GM12865 (cell line): ENCODE data around the gene BMP2K.
A peak's percentile ranks its signal among the peaks of the same experiment; 100 is the strongest.

Source experiments
- DNase-seq: peaks from one replicate; pipeline ENCODE4 v3.0.0; 2010; ENCODE audit warnings: low read depth
- H3K4me3 ChIP-seq: 2 replicates; pipeline ENCODE4 v1.5.1; 2011; ENCODE audit warnings: mild to moderate bottlenecking, low read depth, low read length, control low read depth
- CTCF ChIP-seq: IDR thresholded peaks from 2 replicates; pipeline ENCODE4 v1.5.1; 2011; ENCODE audit warnings: low read length, control low read depth, low read depth, inconsistent platforms; ENCODE audit not compliant: insufficient read depth; ENCODE audit errors: missing control alignments

Gene BMP2K

DNA sequence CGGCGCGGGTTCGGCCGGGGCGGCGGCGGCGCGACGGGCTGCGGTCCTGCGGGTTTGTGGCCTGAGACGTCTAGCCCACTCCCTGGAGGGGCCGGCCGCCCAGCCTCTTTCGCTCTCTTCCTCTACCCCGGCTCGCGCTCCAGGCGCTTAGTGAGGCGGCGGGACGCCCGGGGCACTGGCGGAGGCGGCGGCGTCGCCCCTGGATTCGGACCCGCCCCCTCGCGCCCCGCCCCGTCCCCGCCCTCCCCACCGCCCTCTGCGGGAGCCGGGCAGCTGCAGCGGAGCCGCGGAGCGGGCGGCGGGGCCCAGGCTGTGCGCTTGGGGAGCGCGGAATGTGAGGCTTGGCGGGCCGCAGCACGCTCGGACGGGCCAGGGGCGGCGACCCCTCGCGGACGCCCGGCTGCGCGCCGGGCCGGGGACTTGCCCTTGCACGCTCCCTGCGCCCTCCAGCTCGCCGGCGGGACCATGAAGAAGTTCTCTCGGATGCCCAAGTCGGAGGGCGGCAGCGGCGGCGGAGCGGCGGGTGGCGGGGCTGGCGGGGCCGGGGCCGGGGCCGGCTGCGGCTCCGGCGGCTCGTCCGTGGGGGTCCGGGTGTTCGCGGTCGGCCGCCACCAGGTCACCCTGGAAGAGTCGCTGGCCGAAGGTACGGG lies at the start of gene BMP2K:
Gene BMP2K, plus strand, starts transcription at position 272 of the 650 bp plus-strand sequence. Its CDS starts 194 bp downstream, at position 466.
- peak; percentile 86 for DNase-seq
- H3K4me3 ChIP-seq, result peak within 1 kb of the TSS; percentile 90
- no peak for TF ChIP-seq CTCF

DNA sequence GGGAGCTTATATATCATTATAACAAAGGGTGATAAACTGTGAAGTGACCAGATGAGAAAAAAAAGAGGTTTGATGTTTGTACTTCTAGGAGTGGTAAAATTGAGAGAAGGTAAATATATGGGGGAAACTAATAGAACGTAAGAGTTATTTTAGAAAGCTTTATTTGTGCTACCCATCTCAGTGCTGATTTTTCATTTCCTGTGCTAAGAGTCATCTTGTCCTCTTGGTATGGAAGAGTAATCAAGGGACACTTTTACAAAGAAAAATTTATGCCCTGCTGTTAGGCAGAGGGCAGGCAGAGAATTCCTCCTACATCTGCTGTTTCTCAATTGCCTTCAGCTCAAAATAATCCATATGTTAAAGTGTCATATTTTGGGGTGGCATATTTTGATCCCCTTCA lies 49.6 kb upstream of the BMP2K start:
- no peak for DNase-seq
- no peak for TF ChIP-seq CTCF
- no peak overlapping the region for H3K4me3 ChIP-seq

DNA sequence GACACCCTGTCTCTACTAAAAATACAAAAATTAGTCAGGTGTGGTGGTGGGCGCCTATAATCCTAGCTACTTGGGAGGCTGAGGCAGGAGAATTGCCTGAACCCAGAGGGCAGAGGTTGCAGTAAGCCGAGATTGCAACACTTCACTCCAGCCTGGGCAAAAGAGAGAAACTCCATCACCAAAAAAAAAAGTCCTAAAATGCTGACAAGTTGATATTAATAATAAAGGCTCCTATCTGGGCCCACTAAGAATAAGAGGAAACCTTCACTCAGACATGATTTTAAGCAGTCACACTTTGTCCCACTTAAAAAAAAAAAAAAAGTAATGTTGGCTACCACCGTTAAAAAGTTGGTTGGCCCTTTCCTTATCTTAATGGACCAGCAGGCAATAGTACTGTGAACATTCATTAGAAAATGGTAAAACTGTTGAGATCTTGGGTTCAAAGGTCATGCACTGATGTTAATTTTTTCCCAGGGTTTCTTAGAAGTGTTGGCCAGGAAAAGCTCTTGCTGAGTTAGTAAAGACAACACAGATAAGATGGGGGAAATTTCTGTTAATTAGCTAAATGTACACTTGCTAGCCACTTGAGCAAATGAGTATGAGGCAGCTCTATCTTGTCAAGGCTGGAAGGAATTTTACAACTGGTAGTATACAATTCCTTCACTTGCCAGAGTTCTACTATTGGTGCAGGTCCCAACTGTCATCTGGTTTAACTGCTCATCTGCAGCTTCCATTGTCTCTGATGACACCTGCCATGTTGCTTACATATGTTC lies 43.6 kb upstream of the BMP2K start:
- no peak for DNase-seq
- no peak overlapping the region for H3K4me3 ChIP-seq
- TF ChIP-seq CTCF, result no peak

DNA sequence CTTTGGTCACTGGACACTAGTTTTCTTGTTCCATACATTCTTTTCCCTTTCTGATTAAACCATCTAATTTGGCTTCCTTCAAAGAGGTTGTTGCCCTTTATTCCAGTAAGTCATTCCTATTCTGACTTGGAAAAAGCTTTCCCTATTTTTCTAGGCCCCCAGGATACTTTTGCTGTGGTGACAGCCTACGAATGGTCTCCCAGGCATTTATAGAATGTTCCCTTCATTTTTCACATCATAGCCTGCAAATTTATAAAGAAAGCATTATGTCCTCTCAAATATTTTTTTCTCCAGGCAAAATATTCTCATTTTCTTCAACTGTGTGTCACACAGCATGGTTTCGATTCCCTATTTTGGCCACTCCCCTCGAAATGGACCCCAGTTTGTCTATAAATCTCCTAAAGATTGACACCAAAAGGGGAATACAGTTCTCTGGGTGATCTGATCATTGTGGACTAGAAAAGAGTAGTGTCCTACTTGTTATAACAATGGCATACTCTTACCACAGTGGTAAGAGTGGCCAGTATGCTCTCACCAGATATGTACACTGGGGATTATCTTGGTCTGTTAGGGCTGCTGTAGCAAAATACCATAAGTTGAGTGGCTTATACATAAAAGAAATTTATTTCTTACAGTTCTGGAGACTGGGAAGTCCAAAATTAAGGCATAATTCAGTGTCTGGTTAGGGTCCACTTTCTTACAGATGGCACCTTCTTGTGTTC lies 41.5 kb upstream of the BMP2K start:
- no peak for DNase-seq
- TF ChIP-seq CTCF, result no peak
- no peak overlapping the region for H3K4me3 ChIP-seq

- H3K4me3 ChIP-seq, result no peak overlapping the region
- no peak for TF ChIP-seq CTCF
- peak; percentile 34 for DNase-seq
These were observed 40.5 kb upstream of the BMP2K start for GRCh38 chr4:78735697-78736096.

DNA sequence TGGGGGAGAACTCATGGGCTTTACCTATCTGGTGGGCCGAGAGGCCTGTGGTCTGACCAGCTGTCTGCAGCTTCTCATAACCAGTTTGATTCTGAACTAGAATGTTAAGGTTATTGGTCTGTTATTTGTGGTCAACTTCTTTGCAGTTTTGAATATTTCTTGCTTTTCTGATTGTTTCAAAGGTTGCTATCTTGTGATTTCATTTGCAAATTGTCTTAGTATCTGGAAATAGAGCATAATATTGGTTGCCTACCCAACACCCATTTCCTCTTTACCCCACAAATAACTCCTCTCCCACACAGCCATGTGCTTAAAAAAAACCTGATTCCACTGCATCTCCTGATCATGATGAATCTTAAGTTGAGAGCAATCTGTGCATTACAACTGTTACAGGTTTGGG lies 39.1 kb upstream of the BMP2K start:
- TF ChIP-seq CTCF, result no peak
- no peak overlapping the region for H3K4me3 ChIP-seq
- peak; percentile 26 for DNase-seq
